Liver (tissue), 2 donors: ENCODE data around the gene GALNT17.

Experiments used
- CTCF ChIP-seq: fragments of 150-350 bp; IDR thresholded peaks from 2 replicates; pipeline ENCODE4 v1.5.1; 2017; ENCODE audit warnings: improper control_type of control experiment, low read depth, low read length; ENCODE audit not compliant: missing input control
- FOXA1 ChIP-seq: IDR thresholded peaks from 2 replicates; pipeline ENCODE4 v1.6.1; 2016; ENCODE audit warnings: antibody characterized with exemption
- YY1 ChIP-seq: IDR thresholded peaks from 2 replicates; pipeline ENCODE4 v1.6.1; 2016; ENCODE audit warnings: antibody characterized with exemption, mild to moderate bottlenecking
- donor health status: healthy.

GRCh38 chr7:71251706-71252105 is 119.8 kb downstream of the GALNT17 start:
- TF ChIP-seq CTCF: no peak
- no peak for TF ChIP-seq YY1
- no peak for TF ChIP-seq FOXA1
